ENCODE measurements around the gene HDAC5. TPM values are rescaled to one million over a fixed set of nuclear protein-coding genes. Genes with fewer than 3 reads are reported as not detected.

Gene HDAC5
- total RNA-seq, 1 experiment from 2014 or later: 11.5 TPM

DNA sequence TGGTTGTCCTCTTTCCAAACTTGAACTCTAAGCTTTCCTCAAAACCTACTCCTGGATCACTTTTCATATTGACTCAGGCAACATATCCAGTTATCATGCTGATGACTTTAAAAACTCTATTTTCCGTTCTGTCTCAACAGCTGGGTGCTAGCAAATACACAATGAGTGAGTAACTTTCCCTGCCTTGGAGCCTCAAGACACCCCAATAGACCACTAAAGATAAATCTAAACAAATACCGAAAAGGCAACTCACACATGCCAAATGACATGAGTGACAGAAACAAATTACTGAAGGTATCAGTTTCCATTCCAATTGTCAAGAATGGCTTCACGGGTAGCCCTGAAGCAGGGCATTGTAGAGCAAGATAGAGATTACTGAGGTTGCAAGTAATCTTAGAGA lies 93.0 kb downstream of the HDAC5 start:
- Histone ChIP-seq H3K27ac (ENCODE audit: low read length) (no peak overlapping the region), H3K27me3 (ENCODE audit: control insufficient read depth, insufficient read depth, low read length) (no peaks in the 10 kb centered on the region), H3K4me1 (ENCODE audit: control insufficient read depth, insufficient read depth, low read length) (no peaks in the 10 kb centered on the region), H3K9me3 (ENCODE audit: control insufficient read depth, insufficient read depth, low read depth, low read length) (no peaks in the 10 kb centered on the region), H3K36me3 (ENCODE audit: control insufficient read depth, insufficient read depth, low read length) (peaks cover 6% of the 10 kb centered on the region; the same call in 1 of the 2 replicates), H3K4me3 (ENCODE audit: low read depth in 2 of 2, low read length in 2 of 2) (no peak overlapping the region)
- BruUV-seq (replicated peaks): no TSS peak
- POLR2A ChIA-PET: interaction anchor here (0.6 kb wide), 1 partner anchor 16 kb away, joined by 6 read pairs; no protein-coding TSS in a partner anchor
- ATAC-seq: no peak
- DNase-seq (ENCODE audit: low read depth, low spot score): no peak
- CTCF ChIA-PET: interaction anchor here (0.6 kb wide), 1 partner anchor 111 kb away, joined by 11 read pairs; no protein-coding TSS in a partner anchor
- TF ChIP-seq TCF7L2 (IDR thresholded peaks at IDR 0.05; ENCODE audit: low read depth, low read length): no peak
- TF ChIP-seq, protein P1, sequence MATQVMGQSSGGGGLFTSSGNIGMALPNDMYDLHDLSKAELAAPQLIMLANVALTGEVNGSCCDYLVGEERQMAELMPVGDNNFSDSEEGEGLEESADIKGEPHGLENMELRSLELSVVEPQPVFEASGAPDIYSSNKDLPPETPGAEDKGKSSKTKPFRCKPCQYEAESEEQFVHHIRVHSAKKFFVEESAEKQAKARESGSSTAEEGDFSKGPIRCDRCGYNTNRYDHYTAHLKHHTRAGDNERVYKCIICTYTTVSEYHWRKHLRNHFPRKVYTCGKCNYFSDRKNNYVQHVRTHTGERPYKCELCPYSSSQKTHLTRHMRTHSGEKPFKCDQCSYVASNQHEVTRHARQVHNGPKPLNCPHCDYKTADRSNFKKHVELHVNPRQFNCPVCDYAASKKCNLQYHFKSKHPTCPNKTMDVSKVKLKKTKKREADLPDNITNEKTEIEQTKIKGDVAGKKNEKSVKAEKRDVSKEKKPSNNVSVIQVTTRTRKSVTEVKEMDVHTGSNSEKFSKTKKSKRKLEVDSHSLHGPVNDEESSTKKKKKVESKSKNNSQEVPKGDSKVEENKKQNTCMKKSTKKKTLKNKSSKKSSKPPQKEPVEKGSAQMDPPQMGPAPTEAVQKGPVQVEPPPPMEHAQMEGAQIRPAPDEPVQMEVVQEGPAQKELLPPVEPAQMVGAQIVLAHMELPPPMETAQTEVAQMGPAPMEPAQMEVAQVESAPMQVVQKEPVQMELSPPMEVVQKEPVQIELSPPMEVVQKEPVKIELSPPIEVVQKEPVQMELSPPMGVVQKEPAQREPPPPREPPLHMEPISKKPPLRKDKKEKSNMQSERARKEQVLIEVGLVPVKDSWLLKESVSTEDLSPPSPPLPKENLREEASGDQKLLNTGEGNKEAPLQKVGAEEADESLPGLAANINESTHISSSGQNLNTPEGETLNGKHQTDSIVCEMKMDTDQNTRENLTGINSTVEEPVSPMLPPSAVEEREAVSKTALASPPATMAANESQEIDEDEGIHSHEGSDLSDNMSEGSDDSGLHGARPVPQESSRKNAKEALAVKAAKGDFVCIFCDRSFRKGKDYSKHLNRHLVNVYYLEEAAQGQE (IDR thresholded peaks at IDR 0.05; ENCODE audit: insufficient read depth in 1 of 2, low read depth in 2 of 2, low read length in 1 of 2): no peak
- intact Hi-C loops (cut with micrococcal nuclease; ENCODE audit: unreplicated experiment) (no loop called here), in situ Hi-C loops (cut with HindIII; ENCODE audit: low pct_unique_long_range_greater_than_20kb, low sequenced_read_pairs) (no loop called here)

DNA sequence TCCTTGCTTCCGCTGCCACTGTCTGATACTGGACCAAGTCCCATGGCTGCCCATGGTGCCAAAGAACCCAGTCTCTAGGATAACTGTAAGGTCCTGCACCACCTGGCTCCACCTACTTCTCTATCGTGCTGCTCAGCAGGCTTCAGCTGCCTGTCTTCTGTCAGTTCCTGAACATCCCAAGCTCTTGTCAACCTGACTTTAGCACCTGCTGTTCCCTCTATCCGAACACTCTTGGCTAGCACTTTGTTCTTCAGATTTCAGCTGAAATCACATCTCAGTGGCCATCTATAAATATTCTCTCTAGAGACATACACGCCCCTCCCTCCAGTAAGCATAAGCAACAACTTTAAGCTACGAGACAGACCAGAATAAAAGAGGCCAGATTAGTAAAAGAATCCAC lies 93.7 kb downstream of the HDAC5 start:
- POLR2A ChIA-PET: interaction anchor here (0.6 kb wide), 1 partner anchor 17 kb away, joined by 6 read pairs; no protein-coding TSS in a partner anchor
- TSS peak; percentile 39 for BruUV-seq (replicated peaks)
- Histone ChIP-seq H3K27ac (ENCODE audit: low read length) (no peak overlapping the region), H3K36me3 (ENCODE audit: control insufficient read depth, insufficient read depth, low read length) (peaks cover 6% of the 10 kb centered on the region; the same call in 1 of the 2 replicates), H3K9me3 (ENCODE audit: control insufficient read depth, insufficient read depth, low read depth, low read length) (no peaks in the 10 kb centered on the region), H3K4me3 (ENCODE audit: low read depth in 2 of 2, low read length in 2 of 2) (no peak overlapping the region), H3K27me3 (ENCODE audit: control insufficient read depth, insufficient read depth, low read length) (no peaks in the 10 kb centered on the region), H3K4me1 (ENCODE audit: control insufficient read depth, insufficient read depth, low read length) (no peaks in the 10 kb centered on the region)
- TF ChIP-seq, protein P2, sequence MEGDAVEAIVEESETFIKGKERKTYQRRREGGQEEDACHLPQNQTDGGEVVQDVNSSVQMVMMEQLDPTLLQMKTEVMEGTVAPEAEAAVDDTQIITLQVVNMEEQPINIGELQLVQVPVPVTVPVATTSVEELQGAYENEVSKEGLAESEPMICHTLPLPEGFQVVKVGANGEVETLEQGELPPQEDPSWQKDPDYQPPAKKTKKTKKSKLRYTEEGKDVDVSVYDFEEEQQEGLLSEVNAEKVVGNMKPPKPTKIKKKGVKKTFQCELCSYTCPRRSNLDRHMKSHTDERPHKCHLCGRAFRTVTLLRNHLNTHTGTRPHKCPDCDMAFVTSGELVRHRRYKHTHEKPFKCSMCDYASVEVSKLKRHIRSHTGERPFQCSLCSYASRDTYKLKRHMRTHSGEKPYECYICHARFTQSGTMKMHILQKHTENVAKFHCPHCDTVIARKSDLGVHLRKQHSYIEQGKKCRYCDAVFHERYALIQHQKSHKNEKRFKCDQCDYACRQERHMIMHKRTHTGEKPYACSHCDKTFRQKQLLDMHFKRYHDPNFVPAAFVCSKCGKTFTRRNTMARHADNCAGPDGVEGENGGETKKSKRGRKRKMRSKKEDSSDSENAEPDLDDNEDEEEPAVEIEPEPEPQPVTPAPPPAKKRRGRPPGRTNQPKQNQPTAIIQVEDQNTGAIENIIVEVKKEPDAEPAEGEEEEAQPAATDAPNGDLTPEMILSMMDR (IDR thresholded peaks at IDR 0.05): no peak
- TF ChIP-seq SIN3A (IDR thresholded peaks at IDR 0.05; ENCODE audit: borderline replicate concordance, insufficient read depth, low read depth, low read length) (no peak), POLR2AphosphoS5 (IDR thresholded peaks at IDR 0.05; ENCODE audit: low read depth, low read length) (no peak), TCF7L2 (IDR thresholded peaks at IDR 0.05; ENCODE audit: low read depth, low read length) (no peak)
- TF ChIP-seq, protein P1 (IDR thresholded peaks at IDR 0.05; ENCODE audit: insufficient read depth in 1 of 2, low read depth in 2 of 2, low read length in 1 of 2): no peak
- intact Hi-C loops (cut with micrococcal nuclease; ENCODE audit: unreplicated experiment) (no loop called here), in situ Hi-C loops (cut with HindIII; ENCODE audit: low pct_unique_long_range_greater_than_20kb, low sequenced_read_pairs) (no loop called here)
- CTCF ChIA-PET: no interaction called here
- DNase-seq (ENCODE audit: low read depth, low spot score): no peak
- ATAC-seq: no peak

Other genes with a start within 250 kb of the HDAC5 start
- 3.5 TPM for gene MPP2, start 216.1 kb downstream of the HDAC5 start, total RNA-seq (2021; ENCODE audit: unreplicated experiment)
- gene PPY, start 181.2 kb downstream of the HDAC5 start, total RNA-seq (2021; ENCODE audit: unreplicated experiment): not detected
- not detected for gene PYY, start 169.7 kb downstream of the HDAC5 start, total RNA-seq (2021; ENCODE audit: unreplicated experiment)
- gene NAGS, start 119.0 kb downstream of the HDAC5 start, total RNA-seq (2021; ENCODE audit: unreplicated experiment): 2.7 TPM
- gene TMEM101, start 108.7 kb downstream of the HDAC5 start, total RNA-seq (2021; ENCODE audit: unreplicated experiment): 32.8 TPM
- 73.0 TPM for gene LSM12, start 57.0 kb downstream of the HDAC5 start, total RNA-seq (2021; ENCODE audit: unreplicated experiment)
- 42.7 TPM for gene G6PC3, start 52.9 kb downstream of the HDAC5 start, total RNA-seq (2021; ENCODE audit: unreplicated experiment)
- 7.8 TPM for gene HROB, start 18.3 kb upstream of the HDAC5 start, total RNA-seq (2021; ENCODE audit: unreplicated experiment)
- gene ASB16, start 47.1 kb upstream of the HDAC5 start, total RNA-seq (2021; ENCODE audit: unreplicated experiment): not detected
- gene TMUB2, start 63.3 kb upstream of the HDAC5 start, total RNA-seq (2021; ENCODE audit: unreplicated experiment): 30.7 TPM
- gene ATXN7L3, start 76.2 kb upstream of the HDAC5 start, total RNA-seq (2021; ENCODE audit: unreplicated experiment): 69.8 TPM
- 116 TPM for gene UBTF, start 96.0 kb upstream of the HDAC5 start, total RNA-seq (2021; ENCODE audit: unreplicated experiment)
- not detected for gene SLC4A1, start 144.5 kb upstream of the HDAC5 start, total RNA-seq (2021; ENCODE audit: unreplicated experiment)
- 3.6 TPM for gene RUNDC3A, start 185.0 kb upstream of the HDAC5 start, total RNA-seq (2021; ENCODE audit: unreplicated experiment)
- 138 TPM for gene SLC25A39, start 201.2 kb upstream of the HDAC5 start, total RNA-seq (2021; ENCODE audit: unreplicated experiment)
- 304 TPM for gene GRN, start 221.7 kb upstream of the HDAC5 start, total RNA-seq (2021; ENCODE audit: unreplicated experiment)
- gene FAM171A2, start 240.2 kb upstream of the HDAC5 start, total RNA-seq (2021; ENCODE audit: unreplicated experiment): 7.6 TPM